ENCODE data around the gene FOXE3.

Gene FOXE3

GRCh38 chr1:47415728-47416318 lies at the start of gene FOXE3:
FOXE3 (plus strand) TSS chr1:47416285; CDS start chr1:47416316, 31 bp downstream.
- H3K9me3 ChIP-seq (ENCODE audit: control insufficient read depth, low read length): no peaks in the 10 kb centered on the region
- no peak within 1 kb of the TSS for H3K4me2 ChIP-seq (ENCODE audit: low read length)
- no peak within 1 kb of the TSS for H3K4me3 ChIP-seq (ENCODE audit: low read depth, low read length)
- H3K9ac ChIP-seq: no peak within 1 kb of the TSS
- H2AFZ ChIP-seq: peak within 1 kb of the TSS; percentile 53
- no peak for TF ChIP-seq CTCF (IDR thresholded peaks at IDR 0.05)
- no peaks in the 10 kb centered on the region for H3K36me3 ChIP-seq (ENCODE audit: control insufficient read depth, insufficient read depth, low read length)
- H3K27ac ChIP-seq: no peak within 1 kb of the TSS
- no peaks in the 10 kb centered on the region for H3K4me1 ChIP-seq
- no peaks in the 10 kb centered on the region for H3K27me3 ChIP-seq (ENCODE audit: control insufficient read depth, insufficient read depth, low read length)
- no peaks in the 10 kb centered on the region for H3K79me2 ChIP-seq

GRCh38 chr1:47367651-47368050 lies 48.4 kb upstream of the FOXE3 start:
- Histone ChIP-seq H3K79me2 (no peaks in the 10 kb centered on the region), H3K4me3 (ENCODE audit: low read depth, low read length) (no peak overlapping the region), H3K27me3 (ENCODE audit: control insufficient read depth, insufficient read depth, low read length) (no peaks in the 10 kb centered on the region), H3K4me2 (ENCODE audit: low read length) (no peak overlapping the region), H3K9me3 (ENCODE audit: control insufficient read depth, low read length) (no peaks in the 10 kb centered on the region), H3K4me1 (no peaks in the 10 kb centered on the region), H3K9ac (no peak overlapping the region), H2AFZ (no peak overlapping the region), H3K36me3 (ENCODE audit: control insufficient read depth, insufficient read depth, low read length) (no peaks in the 10 kb centered on the region), H3K27ac (no peak overlapping the region)
- TF ChIP-seq CTCF (IDR thresholded peaks at IDR 0.05): no peak

- Histone ChIP-seq H3K9me3 (ENCODE audit: control insufficient read depth, low read length) (no peaks in the 10 kb centered on the region), H3K27ac (no peak overlapping the region), H3K79me2 (no peaks in the 10 kb centered on the region)
These were observed 45.0 kb upstream of the FOXE3 start for GRCh38 chr1:47371016-47371517.

GRCh38 chr1:47374501-47374900 lies 41.6 kb upstream of the FOXE3 start:
- Histone ChIP-seq H3K9ac (no peak overlapping the region), H3K4me1 (no peaks in the 10 kb centered on the region), H3K4me3 (ENCODE audit: low read depth, low read length) (no peak overlapping the region), H3K9me3 (ENCODE audit: control insufficient read depth, low read length) (no peaks in the 10 kb centered on the region), H3K27ac (no peak overlapping the region), H2AFZ (no peak overlapping the region), H3K79me2 (no peaks in the 10 kb centered on the region), H3K27me3 (ENCODE audit: control insufficient read depth, insufficient read depth, low read length) (no peaks in the 10 kb centered on the region), H3K4me2 (ENCODE audit: low read length) (no peak overlapping the region), H3K36me3 (ENCODE audit: control insufficient read depth, insufficient read depth, low read length) (no peaks in the 10 kb centered on the region)
- TF ChIP-seq CTCF (IDR thresholded peaks at IDR 0.05): no peak

More at GRCh38 chr1:47371016-47371517, 45.0 kb upstream of the FOXE3 start:
- no peak for TF ChIP-seq CTCF (IDR thresholded peaks at IDR 0.05)
- H3K27me3 ChIP-seq (ENCODE audit: control insufficient read depth, insufficient read depth, low read length): no peaks in the 10 kb centered on the region
- no peak overlapping the region for H2AFZ ChIP-seq
- no peak overlapping the region for H3K4me2 ChIP-seq (ENCODE audit: low read length)
- H3K36me3 ChIP-seq (ENCODE audit: control insufficient read depth, insufficient read depth, low read length): no peaks in the 10 kb centered on the region
- no peak overlapping the region for H3K9ac ChIP-seq
- H3K4me3 ChIP-seq (ENCODE audit: low read depth, low read length): no peak overlapping the region
- no peaks in the 10 kb centered on the region for H3K4me1 ChIP-seq

- no peak overlapping the region for H3K27ac ChIP-seq
- H3K9me3 ChIP-seq (ENCODE audit: control insufficient read depth, low read length): no peaks in the 10 kb centered on the region
- TF ChIP-seq CTCF (IDR thresholded peaks at IDR 0.05): no peak
- H3K9ac ChIP-seq: no peak overlapping the region
- H3K27me3 ChIP-seq (ENCODE audit: control insufficient read depth, insufficient read depth, low read length): no peaks in the 10 kb centered on the region
- no peaks in the 10 kb centered on the region for H3K79me2 ChIP-seq
- H3K36me3 ChIP-seq (ENCODE audit: control insufficient read depth, insufficient read depth, low read length): no peaks in the 10 kb centered on the region
- H3K4me2 ChIP-seq (ENCODE audit: low read length): no peak overlapping the region
- no peaks in the 10 kb centered on the region for H3K4me1 ChIP-seq
- H2AFZ ChIP-seq: no peak overlapping the region
- no peak overlapping the region for H3K4me3 ChIP-seq (ENCODE audit: low read depth, low read length)
These were observed 37.9 kb upstream of the FOXE3 start for GRCh38 chr1:47378147-47378546.
